B cell (primary cell): Measurements from ENCODE around the gene CTNNB1. TPM values are rescaled to one million over a fixed set of nuclear protein-coding genes. Genes with fewer than 3 reads are reported as not detected.

Source experiments
- ATAC-seq: fragments of 200-7000 bp; cut with Tn5 transposase; one replicate; pipeline ENCODE4 v1.10.0; 2021; ENCODE audit warnings: low read depth, mild to moderate bottlenecking, moderate number of reproducible peaks, moderate library complexity
- CTCF ChIA-PET: fragments of 350-600 bp; sonication (Branson Sonifier 250); formaldehyde crosslinking; loops from one replicate; lab custom pipeline; 2021; ENCODE audit warnings: antibody characterized with exemption, inconsistent platforms; lab: Charles Lee
- POLR2A ChIA-PET: fragments of 350-600 bp; sonication (Branson Sonifier 250); formaldehyde crosslinking; loops from one replicate; lab custom pipeline; 2021; ENCODE audit warnings: antibody characterized with exemption; lab: Charles Lee
- DNase-seq: peaks from one replicate; pipeline ENCODE4 v3.0.0; 2013
- H2AFZ ChIP-seq: 2 replicates; pipeline ENCODE4 v1.6.1; 2012; ENCODE audit warnings: mild to moderate bottlenecking, low read depth, low read length; ENCODE audit not compliant: insufficient read depth, poor library complexity, severe bottlenecking
- H3K27ac ChIP-seq, 2 donors: 1 replicate in 1 of 2; 2 replicates in 1 of 2; pipeline ENCODE4 v1.5.1; 2012 to 2013; ENCODE audit warnings: low read length in 2 of 2, mild to moderate bottlenecking in 2 of 2, moderate library complexity in 1 of 2
- H3K27me3 ChIP-seq, 4 experiments: fragments of 200-600 bp in 1 of 4; sonication (generic) in 1 of 4; replicated peaks in 1 of 4; 1 replicate in 2 of 4; 2 replicates in 2 of 4; pipeline versions ENCODE4 v1.6.1 to v1.7.0; 2013 to 2016; ENCODE audit warnings: low read length in 3 of 4, mild to moderate bottlenecking in 2 of 4, mixed read lengths in 1 of 4, moderate library complexity in 1 of 4; ENCODE audit not compliant: insufficient read depth in 4 of 4, control insufficient read depth in 3 of 4; ENCODE audit errors: control extremely low read depth in 1 of 4
- H3K36me3 ChIP-seq, 2 experiments: replicated peaks in 1 of 2; 1 replicate in 1 of 2; 2 replicates in 1 of 2; pipeline versions ENCODE4 v1.6.1 to v1.7.1; 2013; ENCODE audit warnings: low read length in 1 of 2; ENCODE audit not compliant: insufficient read depth in 2 of 2, control insufficient read depth in 1 of 2; ENCODE audit errors: control extremely low read depth in 1 of 2, extremely low read depth in 1 of 2
- H3K4me1 ChIP-seq, 2 donors: fragments of 200-600 bp in 1 of 2; sonication (generic) in 1 of 2; 1 replicate in 1 of 2; 2 replicates in 1 of 2; pipeline versions ENCODE4 v1.5.1 to v1.6.1; 2013 to 2017; ENCODE audit warnings: low read length in 2 of 2; ENCODE audit not compliant: control insufficient read depth in 2 of 2, insufficient read depth in 2 of 2
- H3K4me2 ChIP-seq: replicated peaks from 2 replicates; pipeline ENCODE3; 2012; ENCODE audit warnings: mild to moderate bottlenecking, low read depth, low read length; ENCODE audit not compliant: poor library complexity, severe bottlenecking
- H3K4me3 ChIP-seq, 5 experiments: fragments of 200-600 bp in 1 of 5; sonication (generic) in 1 of 5; 1 replicate in 3 of 5; 2 replicates in 2 of 5; pipeline versions ENCODE4 v1.5.1 to v1.7.0; 2011 to 2016; ENCODE audit warnings: low read length in 4 of 5, mild to moderate bottlenecking in 4 of 5, low read depth in 2 of 5, control low read depth in 1 of 5, moderate library complexity in 1 of 5; ENCODE audit not compliant: insufficient read depth in 1 of 5; ENCODE audit errors: control extremely low read depth in 1 of 5, extremely low read depth in 1 of 5
- H3K79me2 ChIP-seq: fragments of 200-600 bp; sonication (generic); one replicate; pipeline ENCODE4 v1.6.0; 2016; ENCODE audit warnings: low read length; ENCODE audit not compliant: control insufficient read depth, insufficient read depth
- H3K9ac ChIP-seq: fragments of 200-600 bp; sonication (generic); 2 replicates; pipeline ENCODE4 v1.6.1; 2017; ENCODE audit warnings: mild to moderate bottlenecking, low read length, moderate library complexity
- H3K9me3 ChIP-seq, 3 donors: one replicate each; pipeline versions ENCODE4 v1.6.1 to v1.7.1; 2013; ENCODE audit warnings: low read length in 2 of 3; ENCODE audit not compliant: control insufficient read depth in 2 of 3, insufficient read depth in 1 of 3; ENCODE audit errors: control extremely low read depth in 1 of 3
- H4K20me1 ChIP-seq: 2 replicates; pipeline ENCODE4 v1.6.0; 2012; ENCODE audit warnings: mild to moderate bottlenecking, low read length; ENCODE audit not compliant: insufficient read depth, control insufficient read depth, poor library complexity, severe bottlenecking
- H3K27ac Mint-ChIP-seq: one replicate; pipeline ENCODE4 v1.8.0; 2021; ENCODE audit warnings: mixed read lengths
- H3K27me3 Mint-ChIP-seq: one replicate; pipeline ENCODE4 v1.8.0; 2021; ENCODE audit warnings: mixed read lengths
- H3K4me1 Mint-ChIP-seq: one replicate; pipeline ENCODE4 v1.8.0; 2021; ENCODE audit warnings: mixed read lengths
- H3K4me3 Mint-ChIP-seq: one replicate; pipeline ENCODE4 v1.8.0; 2021; ENCODE audit warnings: mixed read lengths
- H3K9me3 Mint-ChIP-seq: one replicate; pipeline ENCODE4 v1.8.0; 2022; ENCODE audit warnings: mixed read lengths; ENCODE audit not compliant: insufficient read depth
- CTCF ChIP-seq: fragments of 200-600 bp; IDR thresholded peaks from one replicate; pipeline ENCODE4 v1.8.0; 2022; ENCODE audit warnings: antibody characterized with exemption, mild to moderate bottlenecking
- EZH2 ChIP-seq: IDR thresholded peaks from 2 replicates; pipeline ENCODE4 v1.6.1; 2012; ENCODE audit warnings: borderline replicate concordance, low read depth, mild to moderate bottlenecking, moderate library complexity, low read length; ENCODE audit not compliant: insufficient read depth, poor library complexity, severe bottlenecking
- WGBS: methylation state at CpG from one replicate; pipeline ENCODE4 v1.1.5; 2013; ENCODE audit warnings: missing lambda C conversion rate; ENCODE audit not compliant: insufficient coverage; 5-methylcytosine and 5-hydroxymethylcytosine counted together
- intact Hi-C: fragments of 100-400 bp; cut with micrococcal nuclease; formaldehyde crosslinking; loops from one replicate; pipeline ENCODE4 v1.10.0; 2022
- polyA plus RNA-seq: library from polyadenylated mRNA; depleted of rRNA; stranded (reverse); fragments of >200 nt; gene quantifications from 2 replicates; pipeline ENCODE4 v1.2.3, GENCODE V29; 2012
- total RNA-seq, 2 donors: library from RNA; stranded (reverse); fragments of 120-200 nt in 1 of 2; gene quantifications; 1 replicate in 1 of 2; 2 replicates in 1 of 2; pipeline versions ENCODE4 v1.2.3 to v1.2.4, GENCODE V29; 2013 to 2022

Gene CTNNB1
- total and polyA plus RNA-seq, 2 donors (not counting 1 experiment from before 2014, with no cell fraction given) = 103 to 178 TPM

GRCh38 chr3:41222501-41222900, 23.2 kb downstream of the CTNNB1 start:
- H3K4me1 Mint-ChIP-seq = peaks cover 50% of the 10 kb centered on the region
- no peak overlapping the region for H2AFZ ChIP-seq
- WGBS = no CpG with 5 or more reads among the region's 3 CpGs
- intact Hi-C loops = loop anchor here (5.0 kb wide), 1 partner anchor 640 kb away; no protein-coding TSS in a partner anchor
- no peak overlapping the region for H3K4me3 Mint-ChIP-seq
- peaks cover 0 to 15% of the 10 kb centered on the region in 2 donors for H3K4me1 ChIP-seq
- no peaks in the 10 kb centered on the region for H3K27me3 ChIP-seq
- peaks cover 90% of the 10 kb centered on the region for H3K79me2 ChIP-seq
- TF ChIP-seq CTCF = no peak
- no peak for TF ChIP-seq EZH2
- no peak overlapping the region for H3K4me2 ChIP-seq
- H3K27ac ChIP-seq = no peak overlapping the region
- ATAC-seq (no peak), DNase-seq (no peak)
- no peaks in the 10 kb centered on the region for H3K27me3 Mint-ChIP-seq
- no peaks in the 10 kb centered on the region for H3K9me3 ChIP-seq
- peaks cover 17 to 37% of the 10 kb centered on the region in 2 experiments for H3K36me3 ChIP-seq
- no peak overlapping the region for H3K4me3 ChIP-seq
- H3K9me3 Mint-ChIP-seq = no peaks in the 10 kb centered on the region
- CTCF ChIA-PET = no interaction called here
- H3K27ac Mint-ChIP-seq = no peak overlapping the region
- POLR2A ChIA-PET = interaction anchor here (0.6 kb wide), 2 partner anchors 20 to 23 kb away, joined by 4 to 6 read pairs; no protein-coding TSS in a partner anchor
- H4K20me1 ChIP-seq = peaks cover 75% of the 10 kb centered on the region
- no peak overlapping the region for H3K9ac ChIP-seq

GRCh38 chr3:41223078-41223477, 23.8 kb downstream of the CTNNB1 start:
- Histone ChIP-seq H3K36me3 (peaks cover 17 to 43% of the 10 kb centered on the region in 2 experiments), H3K4me2 (no peak overlapping the region), H3K27me3 (no peaks in the 10 kb centered on the region), H4K20me1 (peaks cover 79% of the 10 kb centered on the region), H3K9ac (no peak overlapping the region), H3K4me3 (no peak overlapping the region), H3K4me1 (peaks cover 0 to 11% of the 10 kb centered on the region in 2 donors), H3K27ac (no peak overlapping the region), H3K79me2 (peaks cover 86% of the 10 kb centered on the region), H3K9me3 (no peaks in the 10 kb centered on the region), H2AFZ (no peak overlapping the region)
- no peak for TF ChIP-seq CTCF
- TF ChIP-seq EZH2 = no peak
- intact Hi-C loops = loop anchor here (5.0 kb wide), 1 partner anchor 641 kb away; no protein-coding TSS in a partner anchor
- no CpG with 5 or more reads among the region's 2 CpGs for WGBS
- ATAC-seq (no peak), DNase-seq (no peak)
- Mint-ChIP-seq H3K4me3 (no peak overlapping the region), H3K4me1 (peaks cover 52% of the 10 kb centered on the region), H3K27me3 (no peaks in the 10 kb centered on the region), H3K27ac (no peak overlapping the region), H3K9me3 (no peaks in the 10 kb centered on the region)
- POLR2A ChIA-PET = no interaction called here
- CTCF ChIA-PET = no interaction called here
